GM23338 (cell line): ENCODE data around the gene ACBD3. TPM values are rescaled to one million over a fixed set of nuclear protein-coding genes. Genes with fewer than 3 reads are reported as not detected.

ENCODE experiments used
- ATAC-seq: fragments of 200-7000 bp; cut with Tn5 transposase; 3 replicates; pipeline ENCODE4 v1.9.1; 2020
- DNase-seq: peaks from one replicate; pipeline ENCODE4 v3.0.0-alpha.2; 2015; ENCODE audit warnings: low spot score
- H2AFZ ChIP-seq: fragments of 200-600 bp; sonication (generic); 2 replicates; pipeline ENCODE4 v1.8.0; 2016; ENCODE audit warnings: antibody characterized with exemption, mild to moderate bottlenecking, moderate library complexity
- H3F3A ChIP-seq: fragments of 200-600 bp; sonication (generic); replicated peaks from 2 replicates; pipeline ENCODE4 v1.8.0; 2017; ENCODE audit warnings: antibody characterized with exemption, mixed run types, low read depth
- H3K27ac ChIP-seq: fragments of 200-600 bp; sonication (generic); 2 replicates; pipeline ENCODE4 v1.6.1; 2016; ENCODE audit warnings: low read depth
- H3K27me3 ChIP-seq: fragments of 200-600 bp; sonication (generic); 2 replicates; pipeline ENCODE4 v1.8.0; 2016; ENCODE audit warnings: mild to moderate bottlenecking, mixed run types, moderate library complexity; ENCODE audit not compliant: insufficient read depth
- H3K36me3 ChIP-seq: fragments of 200-600 bp; sonication (generic); 2 replicates; pipeline ENCODE4 v1.8.0; 2016; ENCODE audit warnings: mild to moderate bottlenecking; ENCODE audit not compliant: insufficient read depth
- H3K4me1 ChIP-seq: fragments of 200-600 bp; sonication (generic); 2 replicates; pipeline ENCODE4 v1.8.0; 2016; ENCODE audit warnings: mild to moderate bottlenecking, moderate library complexity; ENCODE audit not compliant: insufficient read depth
- H3K4me2 ChIP-seq: fragments of 200-600 bp; sonication (generic); 2 replicates; pipeline ENCODE4 v1.7.1; 2017; ENCODE audit warnings: mixed run types
- H3K4me3 ChIP-seq: fragments of 200-600 bp; sonication (generic); 2 replicates; pipeline ENCODE4 v1.6.1; 2016; ENCODE audit warnings: mixed run types
- H3K79me2 ChIP-seq: fragments of 200-600 bp; sonication (generic); replicated peaks from 2 replicates; pipeline ENCODE4 v1.8.0; 2017; ENCODE audit warnings: mild to moderate bottlenecking; ENCODE audit not compliant: insufficient read depth
- H3K9me2 ChIP-seq: fragments of 200-600 bp; sonication (generic); 2 replicates; pipeline ENCODE4 v1.8.0; 2017; ENCODE audit not compliant: insufficient read depth
- H4K20me1 ChIP-seq: fragments of 200-600 bp; sonication (generic); replicated peaks from 2 replicates; pipeline ENCODE4 v1.8.0; 2017; ENCODE audit warnings: mild to moderate bottlenecking; ENCODE audit not compliant: insufficient read depth
- H3K27ac Mint-ChIP-seq: 2 replicates; pipeline ENCODE4 v1.8.0; 2020; ENCODE audit warnings: inconsistent platforms, mild to moderate bottlenecking, moderate library complexity, mixed read lengths
- H3K27me3 Mint-ChIP-seq: 3 replicates; pipeline ENCODE4 v1.8.0; 2022; ENCODE audit warnings: low read depth, mild to moderate bottlenecking, moderate library complexity, mixed read lengths, inconsistent platforms; ENCODE audit not compliant: insufficient read depth, poor library complexity
- H3K36me3 Mint-ChIP-seq: 3 replicates; pipeline ENCODE4 v1.8.0; 2021; ENCODE audit warnings: low read depth, mild to moderate bottlenecking, inconsistent platforms, moderate library complexity, mixed read lengths
- H3K4me1 Mint-ChIP-seq: 3 replicates; pipeline ENCODE4 v1.8.0; 2020; ENCODE audit warnings: mild to moderate bottlenecking, inconsistent platforms, mixed read lengths
- H3K4me3 Mint-ChIP-seq: 3 replicates; pipeline ENCODE4 v1.8.0; 2021; ENCODE audit warnings: moderate library complexity, mild to moderate bottlenecking, inconsistent platforms, mixed read lengths
- H3K9me3 Mint-ChIP-seq: 3 replicates; pipeline ENCODE4 v1.8.0; 2020; ENCODE audit warnings: moderate library complexity, mild to moderate bottlenecking, inconsistent platforms, mixed read lengths
- CREB1 ChIP-seq: fragments of 250-450 bp; sonication (Bioruptor Pico); IDR thresholded peaks from 2 replicates; pipeline ENCODE4 v1.5.0; 2020; ENCODE audit warnings: low read depth, mild to moderate bottlenecking, moderate library complexity
- CTCF ChIP-seq, 2 experiments: fragments of 200-600 bp in 1 of 2; sonication (generic) in 1 of 2; conservative IDR thresholded peaks; 2 replicates each; pipeline versions ENCODE4 v1.5.1 to v1.6.1; 2016 to 2017; ENCODE audit warnings: antibody characterized with exemption in 2 of 2, low read depth in 2 of 2, mild to moderate bottlenecking in 2 of 2, moderate library complexity in 1 of 2
- ETS1 ChIP-seq: IDR thresholded peaks from 2 replicates; pipeline ENCODE4 v1.6.1; 2016; ENCODE audit warnings: antibody characterized with exemption
- EZH2 ChIP-seq: fragments of 200-600 bp; sonication (generic); IDR thresholded peaks from one replicate; pipeline ENCODE4 v1.8.0; 2017; ENCODE audit warnings: antibody characterized with exemption, mild to moderate bottlenecking, low read depth; ENCODE audit not compliant: unreplicated experiment
- EZH2phosphoT487 ChIP-seq: fragments of 200-600 bp; sonication (generic); IDR thresholded peaks from one replicate; pipeline ENCODE4 v1.8.1; 2018; ENCODE audit warnings: antibody characterized with exemption; ENCODE audit not compliant: unreplicated experiment
- JUNB ChIP-seq: IDR thresholded peaks from one replicate; pipeline ENCODE4 v1.6.1; 2016; ENCODE audit warnings: antibody characterized with exemption; ENCODE audit not compliant: unreplicated experiment
- NANOG ChIP-seq: IDR thresholded peaks from 2 replicates; pipeline ENCODE4 v1.6.1; 2016; ENCODE audit warnings: antibody characterized with exemption, borderline replicate concordance
- POLR2AphosphoS5 ChIP-seq: IDR thresholded peaks from 2 replicates; pipeline ENCODE4 v1.6.1; 2016; ENCODE audit warnings: antibody characterized with exemption, low read depth
- REST ChIP-seq: IDR thresholded peaks from one replicate; pipeline ENCODE4 v1.6.1; 2018; ENCODE audit warnings: antibody characterized with exemption; ENCODE audit not compliant: unreplicated experiment
- STAT1 ChIP-seq: IDR thresholded peaks from one replicate; pipeline ENCODE4 v1.6.1; 2016; ENCODE audit warnings: antibody characterized with exemption; ENCODE audit not compliant: unreplicated experiment
- ZNF114 ChIP-seq: fragments of 250-450 bp; sonication (Bioruptor Pico); IDR thresholded peaks from 2 replicates; pipeline ENCODE4 v1.5.0; 2020; ENCODE audit warnings: mild to moderate bottlenecking, moderate library complexity
- ZNF331 ChIP-seq: fragments of 250-450 bp; sonication (Bioruptor Pico); IDR thresholded peaks from 2 replicates; pipeline ENCODE4 v1.5.0; 2020; ENCODE audit warnings: low read depth, mild to moderate bottlenecking, moderate library complexity
- ZNF462 ChIP-seq: fragments of 250-450 bp; sonication (Bioruptor Pico); IDR thresholded peaks from 2 replicates; pipeline ENCODE4 v1.5.0; 2020; ENCODE audit warnings: mild to moderate bottlenecking, moderate library complexity
- polyA plus RNA-seq: library from polyadenylated mRNA; unstranded; fragments of >200 nt; fragmentation: Nextera tagmentation; extraction: Ambion mirVana; gene quantifications from 2 replicates; pipeline ENCODE4 v1.2.1, GENCODE V29; 2016
- total RNA-seq: library from RNA; depleted of rRNA; stranded (reverse); fragments of >200 nt; shearing (Covaris generic); gene quantifications from 2 replicates; pipeline ENCODE4 v1.2.3, GENCODE V29; 2014

ACBD3 gene
- total and polyA plus RNA-seq, 2 experiments from 2014 or later, result 17.1 to 36.2 TPM

GRCh38 chr1:226202246-226202645 lies 15.7 kb upstream of the ACBD3 start:
- TF ChIP-seq ZNF114 (no peak), CREB1 (CRISPR knock-in tag) (no peak), CTCF (conservative IDR thresholded peaks at IDR 0.05; ENCODE audit: low read depth in 2 of 2) (no peak), ZNF331 (CRISPR knock-in tag) (no peak), ETS1 (no peak), NANOG (no peak), EZH2phosphoT487 (no peak), STAT1 (no peak), JUNB (no peak), REST (no peak), EZH2 (no peak), ZNF462 (CRISPR knock-in tag) (no peak), POLR2AphosphoS5 (no peak)
- Histone ChIP-seq H3F3A (0 out of 2 replicates have a peak, but pooled peaks cover 5% of the 10 kb centered on the region), H3K27me3 (no peaks in the 10 kb centered on the region), H3K9me2 (no peaks in the 10 kb centered on the region), H3K79me2 (no peaks in the 10 kb centered on the region), H3K36me3 (no peaks in the 10 kb centered on the region), H3K4me2 (no peak overlapping the region), H2AFZ (no peak overlapping the region; the same call in 1 of the 2 replicates), H3K27ac (no peak overlapping the region), H4K20me1 (no peaks in the 10 kb centered on the region), H3K4me1 (no peaks in the 10 kb centered on the region; the same call in 1 of the 2 replicates), H3K4me3 (no peak overlapping the region)
- Mint-ChIP-seq H3K4me3 (no peak overlapping the region), H3K36me3 (no peaks in the 10 kb centered on the region), H3K4me1 (peaks cover 14% of the 10 kb centered on the region), H3K27ac (no peak overlapping the region), H3K9me3 (no peaks in the 10 kb centered on the region), H3K27me3 (peaks cover 6% of the 10 kb centered on the region)
- ATAC-seq, result no peak
- no peak for DNase-seq
